ENCODE data around the gene RAB15. TPM values are rescaled to one million over a fixed set of nuclear protein-coding genes. Genes with fewer than 3 reads are reported as not detected.

RAB15 gene
- total RNA-seq: 8.3 TPM

GRCh38 chr14:64971943-64972791, at the start of gene RAB15:
RAB15 (minus strand) TSS chr14:64972336; CDS start chr14:64972076, 260 bp downstream.
- H3K36me3 ChIP-seq: no peaks in the 10 kb centered on the region
- H3K4me1 ChIP-seq: peaks cover 17% of the 10 kb centered on the region
- intact Hi-C loops (cut with DNase I): no loop called here
- H3K9me3 ChIP-seq: no peaks in the 10 kb centered on the region
- TF ChIP-seq CTCF (IDR thresholded peaks at IDR 0.05) (no peak), POLR2A (IDR thresholded peaks at IDR 0.05) (no peak), POLR2AphosphoS5 (IDR thresholded peaks at IDR 0.05; ENCODE audit: insufficient read depth in 1 of 2, low read depth in 1 of 2) (no peak)
- H3K27me3 ChIP-seq: no peaks in the 10 kb centered on the region
- H3K27ac ChIP-seq: peak within 1 kb of the TSS; percentile 67
- DNase-seq (ENCODE audit: extremely low spot score in 2 of 2): no peak
- H3K4me3 ChIP-seq: peak within 1 kb of the TSS; percentile 74 to 76

- TF ChIP-seq POLR2A (IDR thresholded peaks at IDR 0.05) (no peak), POLR2AphosphoS5 (IDR thresholded peaks at IDR 0.05; ENCODE audit: insufficient read depth in 1 of 2, low read depth in 1 of 2) (peak in 1 of 2 donors; percentile 35), CTCF (IDR thresholded peaks at IDR 0.05) (peak in 2 of 3 experiments; percentile 46 to 66)
Measured at GRCh38 chr14:65019944-65020566, 47.9 kb upstream of the RAB15 start.

GRCh38 chr14:65016471-65016870, 44.3 kb upstream of the RAB15 start:
- Histone ChIP-seq H3K4me1 (no peaks in the 10 kb centered on the region), H3K9me3 (no peaks in the 10 kb centered on the region), H3K4me3 (no peak overlapping the region), H3K36me3 (peaks cover 0 to 26% of the 10 kb centered on the region in 2 donors), H3K27ac (no peak overlapping the region), H3K27me3 (no peaks in the 10 kb centered on the region)
- no peak for DNase-seq (ENCODE audit: extremely low spot score in 2 of 2)
- TF ChIP-seq POLR2A (IDR thresholded peaks at IDR 0.05): no peak
- no peak for TF ChIP-seq CTCF (IDR thresholded peaks at IDR 0.05)
- no peak for TF ChIP-seq POLR2AphosphoS5 (IDR thresholded peaks at IDR 0.05; ENCODE audit: insufficient read depth in 1 of 2, low read depth in 1 of 2)
- intact Hi-C loops (cut with DNase I): no loop called here

More at GRCh38 chr14:65019944-65020566, 47.9 kb upstream of the RAB15 start:
- Histone ChIP-seq H3K27me3 (no peaks in the 10 kb centered on the region), H3K27ac (peak overlapping the region; percentile 13), H3K4me1 (no peaks in the 10 kb centered on the region), H3K9me3 (no peaks in the 10 kb centered on the region), H3K4me3 (no peak overlapping the region), H3K36me3 (peaks cover 0 to 3% of the 10 kb centered on the region in 2 donors)
- intact Hi-C loops (cut with DNase I): no loop called here
- DNase-seq (ENCODE audit: extremely low spot score in 2 of 2): no peak

GRCh38 chr14:65015391-65015790, 43.3 kb upstream of the RAB15 start:
- TF ChIP-seq POLR2A (IDR thresholded peaks at IDR 0.05): no peak
- no peak for TF ChIP-seq CTCF (IDR thresholded peaks at IDR 0.05)
- TF ChIP-seq POLR2AphosphoS5 (IDR thresholded peaks at IDR 0.05; ENCODE audit: insufficient read depth in 1 of 2, low read depth in 1 of 2): no peak
- Histone ChIP-seq H3K27me3 (no peaks in the 10 kb centered on the region), H3K9me3 (no peaks in the 10 kb centered on the region), H3K36me3 (peaks cover 0 to 26% of the 10 kb centered on the region in 2 donors), H3K27ac (no peak overlapping the region), H3K4me3 (no peak overlapping the region), H3K4me1 (no peaks in the 10 kb centered on the region)
- intact Hi-C loops (cut with DNase I): no loop called here
- DNase-seq (ENCODE audit: extremely low spot score in 2 of 2): no peak
